Activated naive CD4-positive, alpha-beta T cell treated with anti-CD3 and anti-CD28 coated beads, Interleukin-2, amount 50 U/mL, for 72 hours (primary cell): ENCODE measurements around the gene ZNF547. TPM values are rescaled to one million over a fixed set of nuclear protein-coding genes. Genes with fewer than 3 reads are reported as not detected.
A peak's percentile ranks its signal among the peaks of the same experiment; 100 is the strongest.

Experiments
- ATAC-seq, 2 donors: fragments of 150-1000 bp; cut with Tn5 transposase; 2 replicates each; pipeline ENCODE4 v1.10.0; 2021; ENCODE audit warnings: mild to moderate bottlenecking in 2 of 2, moderate library complexity in 2 of 2
- DNase-seq, 2 donors: peaks; one replicate each; pipeline ENCODE4 v3.0.0; 2021 to 2022; ENCODE audit warnings: low spot score in 2 of 2
- H3K27ac Mint-ChIP-seq, 2 donors: one replicate each; pipeline ENCODE4 v1.8.0; 2022; ENCODE audit warnings: mild to moderate bottlenecking in 2 of 2, mixed read lengths in 2 of 2
- H3K36me3 Mint-ChIP-seq, 2 donors: one replicate each; pipeline ENCODE4 v1.8.0; 2022; ENCODE audit warnings: mixed read lengths in 2 of 2
- H3K9me3 Mint-ChIP-seq, 2 donors: one replicate each; pipeline ENCODE4 v1.8.0; 2022; ENCODE audit warnings: mixed read lengths in 2 of 2
- total RNA-seq, 2 donors: library from RNA; stranded (reverse); gene quantifications; one replicate each; pipeline ENCODE4 v1.2.3, GENCODE V29; 2022

Gene ZNF547
- 1 to 10 TPM in 1 of 2 donors, under 1 TPM in 1; 0.61 to 2.7 TPM for total RNA-seq

DNA sequence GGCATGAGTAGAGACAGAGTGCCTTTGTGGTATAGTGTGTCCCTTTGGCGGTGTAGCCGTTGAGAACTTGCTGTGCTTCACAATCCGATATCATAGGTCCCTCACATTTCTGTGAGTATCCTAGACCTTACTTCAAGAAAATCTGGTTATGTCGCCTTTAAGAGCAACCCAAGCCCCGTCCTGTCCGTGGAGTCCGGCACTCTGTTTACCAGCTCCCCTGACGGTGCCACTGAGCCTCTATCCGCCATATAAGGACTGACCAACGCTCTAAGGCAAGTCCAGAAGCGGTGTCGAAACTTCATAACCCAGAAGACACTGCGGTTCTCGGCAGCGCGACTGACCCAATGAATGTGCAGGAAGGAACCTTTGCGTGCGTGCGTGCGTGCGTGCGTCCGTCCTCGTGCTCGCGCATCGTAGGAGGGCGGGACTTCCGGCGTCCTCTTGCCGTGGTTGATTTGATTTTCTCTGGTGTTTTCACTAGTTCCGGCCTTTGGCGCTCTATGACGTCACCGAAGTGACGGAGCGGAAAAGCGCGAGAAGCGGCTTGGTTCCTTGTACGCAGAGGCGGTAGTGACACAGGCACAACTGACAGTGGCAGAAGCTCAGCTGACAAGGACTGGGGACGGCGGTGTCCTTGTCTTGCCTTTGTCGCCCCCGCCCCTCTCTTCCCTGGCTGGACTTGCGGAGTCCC lies at the start of gene ZNF547, which contains the start of gene TRAPPC2B:
Gene ZNF547 (plus strand): TSS at position 555 of the 691 bp plus-strand sequence. CDS start 5,005 bp downstream, outside the sequence.
Gene TRAPPC2B (plus strand): TSS at position 555 of the 691 bp plus-strand sequence. CDS start 1,283 bp downstream, outside the sequence.
- peaks cover 24 to 34% of the 10 kb centered on the region in 2 donors for H3K9me3 Mint-ChIP-seq
- DNase-seq (peak; percentile 90 to 97), ATAC-seq (peak; percentile 95 to 97)
- peak within 1 kb of the TSS; percentile 90 to 92 for H3K27ac Mint-ChIP-seq
- peaks cover 49 to 66% of the 10 kb centered on the region in 2 donors for H3K36me3 Mint-ChIP-seq

DNA sequence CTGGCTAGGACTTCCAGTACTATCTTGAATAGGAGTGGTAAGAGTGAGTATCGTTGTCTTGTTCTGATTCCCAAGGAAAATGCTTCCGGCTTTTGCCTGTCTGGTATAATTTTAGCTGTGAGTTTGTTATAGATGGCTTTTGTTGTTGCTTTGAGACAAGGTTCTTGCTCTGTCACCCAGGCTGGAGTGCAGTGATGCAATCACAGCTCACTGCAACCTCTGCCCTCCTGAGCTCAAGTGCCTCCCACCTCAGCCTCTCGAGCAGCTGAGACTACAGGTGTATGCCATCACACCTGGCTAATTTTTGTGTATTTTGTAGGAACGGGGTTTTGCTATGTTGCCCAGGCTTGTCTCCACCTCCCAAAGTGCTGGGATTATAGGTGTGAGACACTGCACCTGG lies 49.2 kb upstream of the ZNF547 start:
- DNase-seq (no peak), ATAC-seq (no peak)
- H3K27ac Mint-ChIP-seq: no peak overlapping the region
- peaks cover 39 to 43% of the 10 kb centered on the region in 2 donors for H3K36me3 Mint-ChIP-seq
- peaks cover 34 to 49% of the 10 kb centered on the region in 2 donors for H3K9me3 Mint-ChIP-seq

DNA sequence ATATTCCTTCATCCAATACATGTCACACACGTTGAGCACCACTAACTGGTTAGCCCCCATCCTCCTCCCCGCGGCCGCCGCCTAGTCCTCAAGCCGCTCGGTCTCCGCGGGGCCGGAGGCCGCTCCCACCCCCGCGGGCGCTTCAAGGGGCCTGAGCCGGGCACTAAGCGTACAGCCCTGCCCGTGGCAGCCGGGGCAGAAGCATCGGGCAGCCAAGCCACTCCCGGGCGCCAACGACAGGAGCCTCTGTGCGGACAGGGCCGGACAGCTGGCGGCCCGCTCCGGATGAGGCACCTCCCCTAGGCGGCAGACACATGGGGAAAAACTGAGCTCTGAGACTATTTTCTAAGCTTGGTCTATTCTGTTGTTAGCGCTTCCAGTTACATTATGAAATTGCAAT lies 45.8 kb upstream of the ZNF547 start:
- DNase-seq: no peak
- Mint-ChIP-seq H3K27ac (no peak overlapping the region), H3K36me3 (peaks cover 58 to 66% of the 10 kb centered on the region in 2 donors), H3K9me3 (peaks cover 31 to 37% of the 10 kb centered on the region in 2 donors)
- ATAC-seq: no peak

DNA sequence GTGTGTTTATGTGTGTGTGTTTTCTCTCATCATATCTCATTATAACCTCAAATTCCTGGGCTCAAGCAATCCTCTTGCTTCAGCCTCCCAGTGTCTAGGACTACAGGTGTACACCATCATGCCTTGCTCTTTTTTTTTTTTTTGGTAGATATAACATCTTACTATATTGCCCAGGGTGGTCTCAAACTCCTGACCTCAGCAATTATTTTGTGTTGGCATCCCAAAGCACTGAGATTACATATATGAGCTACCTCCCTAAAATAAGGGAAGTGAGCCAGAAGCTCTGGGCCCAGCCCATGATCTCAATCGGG lies 43.5 kb upstream of the ZNF547 start:
- H3K9me3 Mint-ChIP-seq: peaks cover 27 to 36% of the 10 kb centered on the region in 2 donors
- ATAC-seq: peak in 1 of 2 donors; percentile 1

DNA sequence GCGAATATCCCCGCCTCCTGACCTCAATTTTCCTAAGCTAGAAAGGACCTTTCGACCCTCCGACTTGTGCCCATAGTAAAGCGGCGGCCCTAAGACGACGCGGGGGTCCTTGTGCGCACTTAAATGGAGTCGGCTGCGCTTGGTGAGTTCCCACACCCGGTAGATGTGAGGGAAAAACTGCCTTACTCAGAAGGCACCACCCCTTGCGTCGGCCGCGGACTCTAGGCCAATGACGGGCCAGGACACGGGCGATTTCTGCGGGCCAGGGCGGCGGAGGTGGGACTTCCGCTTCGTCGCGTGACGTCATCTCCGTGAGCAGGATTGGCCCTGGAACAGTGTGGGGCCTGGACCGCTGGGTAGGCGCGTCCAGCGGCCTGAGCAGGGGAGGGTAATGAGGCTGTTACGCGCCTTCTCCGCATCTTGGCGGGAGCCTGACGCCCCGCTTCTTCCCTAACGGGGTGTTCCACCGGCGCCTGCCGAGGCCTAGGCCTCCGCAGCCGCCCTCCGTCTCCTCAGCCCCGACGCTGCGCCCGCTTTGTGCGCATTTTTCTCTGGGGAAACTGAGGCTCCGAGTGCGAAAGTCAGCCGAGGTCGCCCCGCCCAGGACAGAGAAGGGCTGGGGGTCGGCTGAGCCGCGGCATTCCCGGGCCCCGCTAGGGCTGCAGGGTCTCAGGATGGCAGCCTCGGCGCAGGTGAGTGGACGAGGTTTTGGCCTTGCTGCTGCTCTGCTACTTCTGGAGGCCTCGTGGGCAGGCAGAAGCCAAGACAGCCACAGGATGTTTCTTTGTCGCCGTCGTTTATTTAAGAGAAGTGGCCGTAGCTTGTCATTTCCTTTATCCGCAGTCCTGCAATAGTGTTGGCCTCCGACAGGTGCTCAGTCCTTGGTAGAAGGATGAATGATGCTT lies 42.9 kb upstream of the ZNF547 start, which contains the start of gene ZNF543:
Gene ZNF543 (plus strand): TSS at position 293 of the 905 bp plus-strand sequence. CDS start 382 bp downstream, at position 675.
- Mint-ChIP-seq H3K27ac (peak within 1 kb of the TSS; percentile 77 to 92), H3K36me3 (peaks cover 70 to 78% of the 10 kb centered on the region in 2 donors), H3K9me3 (peaks cover 26 to 33% of the 10 kb centered on the region in 2 donors)
- ATAC-seq: peak; percentile 99 to 100
- peak; percentile 87 to 93 for DNase-seq

More for the DNA sequence above, 43.5 kb upstream of the ZNF547 start:
- no peak for DNase-seq
- H3K36me3 Mint-ChIP-seq: peaks cover 70 to 78% of the 10 kb centered on the region in 2 donors
- peak overlapping the region; percentile 77 to 92 for H3K27ac Mint-ChIP-seq

DNA sequence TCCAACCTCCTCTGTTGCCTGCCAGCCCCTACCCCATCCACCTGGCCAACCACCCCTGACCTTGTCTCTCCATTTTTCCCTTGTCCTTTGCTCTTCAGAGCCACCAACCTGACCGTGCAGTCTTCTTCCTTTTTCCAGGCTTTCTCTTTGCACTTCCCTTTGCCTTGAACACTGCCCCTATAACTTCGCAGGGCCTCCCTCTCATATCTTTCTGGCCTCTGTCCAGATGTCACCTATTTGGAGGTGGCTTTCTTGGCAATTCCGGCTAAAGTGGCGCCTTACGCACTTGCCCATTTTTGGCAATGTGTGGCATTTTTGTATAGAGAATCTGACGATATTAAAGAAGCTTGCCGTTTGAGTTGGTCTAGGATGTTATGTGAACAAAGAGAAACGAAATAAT lies 42.2 kb upstream of the ZNF547 start:
- Mint-ChIP-seq H3K36me3 (peaks cover 70 to 78% of the 10 kb centered on the region in 2 donors), H3K27ac (peak overlapping the region; percentile 77 to 92), H3K9me3 (peaks cover 19 to 26% of the 10 kb centered on the region in 2 donors)
- no peak for ATAC-seq
- DNase-seq: no peak

DNA sequence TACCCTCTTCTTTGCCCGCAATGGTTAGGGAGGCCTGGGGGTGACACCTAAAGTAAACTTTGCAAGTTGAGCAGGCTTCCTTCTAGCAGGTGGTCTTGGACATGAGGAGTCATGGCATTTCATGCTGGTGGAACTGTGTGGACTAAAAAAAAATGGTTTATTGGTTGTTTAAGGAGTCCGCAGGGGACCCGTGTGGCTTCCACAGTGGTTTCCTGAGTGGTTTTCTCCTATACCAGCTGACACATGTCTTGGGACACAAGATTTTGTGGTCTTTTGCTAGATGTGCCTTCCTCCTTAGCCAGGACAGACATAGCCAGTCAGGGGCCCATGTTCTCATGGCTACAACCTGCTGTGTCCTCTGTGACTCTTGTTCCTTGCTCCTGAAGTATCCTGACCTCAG lies 41.6 kb upstream of the ZNF547 start:
- Mint-ChIP-seq H3K27ac (no peak overlapping the region), H3K36me3 (peaks cover 70 to 79% of the 10 kb centered on the region in 2 donors), H3K9me3 (peaks cover 14 to 25% of the 10 kb centered on the region in 2 donors)
- DNase-seq (no peak), ATAC-seq (no peak)

DNA sequence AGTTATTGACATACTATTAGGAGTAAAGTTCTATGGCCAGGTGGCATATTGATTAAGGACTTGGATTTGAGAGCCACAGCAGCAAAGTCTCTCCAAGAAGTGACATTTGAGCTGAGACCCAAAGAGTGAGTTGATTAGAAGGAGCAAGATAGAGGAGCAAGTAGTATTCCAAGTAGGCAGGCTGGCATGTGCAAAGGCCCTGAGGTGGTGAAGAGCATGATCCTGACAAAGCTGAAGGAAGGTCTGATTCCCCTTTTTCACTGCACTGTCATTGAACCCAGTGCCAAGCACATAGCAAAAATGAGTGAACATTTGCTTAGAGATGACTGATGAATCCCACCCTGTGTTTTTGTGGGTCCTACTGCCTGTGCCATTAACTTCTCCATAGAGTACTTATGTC lies 38.4 kb upstream of the ZNF547 start:
- Mint-ChIP-seq H3K36me3 (peaks cover 97% of the 10 kb centered on the region in 2 donors), H3K27ac (no peak overlapping the region), H3K9me3 (peaks cover 20 to 27% of the 10 kb centered on the region in 2 donors)
- ATAC-seq (no peak), DNase-seq (no peak)

DNA sequence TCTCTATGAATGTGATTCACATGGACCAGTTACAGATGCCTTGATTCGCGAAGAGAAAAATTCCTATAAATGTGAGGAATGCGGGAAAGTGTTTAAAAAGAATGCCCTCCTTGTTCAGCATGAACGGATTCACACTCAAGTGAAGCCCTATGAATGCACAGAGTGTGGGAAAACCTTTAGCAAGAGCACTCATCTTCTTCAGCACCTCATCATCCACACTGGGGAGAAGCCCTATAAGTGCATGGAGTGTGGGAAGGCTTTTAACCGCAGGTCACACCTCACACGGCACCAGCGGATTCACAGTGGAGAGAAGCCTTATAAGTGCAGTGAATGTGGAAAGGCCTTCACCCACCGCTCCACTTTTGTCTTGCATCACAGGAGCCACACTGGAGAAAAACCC lies 35.4 kb upstream of the ZNF547 start:
- H3K27ac Mint-ChIP-seq: no peak overlapping the region
- peaks cover 77 to 85% of the 10 kb centered on the region in 2 donors for H3K36me3 Mint-ChIP-seq
- no peak for DNase-seq
- ATAC-seq: no peak
- peaks cover 17% of the 10 kb centered on the region in 2 donors for H3K9me3 Mint-ChIP-seq

DNA sequence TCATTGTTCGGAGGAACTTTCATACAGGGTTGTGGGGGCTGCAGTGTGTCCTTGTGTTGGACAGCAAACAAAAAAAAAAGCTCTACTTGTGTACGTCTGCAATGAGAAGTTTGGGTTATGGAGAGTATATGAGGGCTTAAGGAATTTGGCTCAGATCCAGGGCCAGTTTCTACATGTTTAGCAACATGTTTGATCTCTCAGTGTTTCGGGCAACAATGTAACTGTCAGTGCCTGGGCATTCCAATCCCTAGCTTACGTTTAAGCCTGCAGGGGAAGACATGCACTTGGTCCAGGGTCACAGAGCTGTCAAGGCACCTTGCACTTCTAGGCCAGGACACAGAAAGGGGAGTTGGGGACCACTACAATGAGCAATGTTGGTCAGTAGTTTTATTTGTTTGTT lies 29.2 kb upstream of the ZNF547 start:
- ATAC-seq (no peak), DNase-seq (no peak)
- H3K9me3 Mint-ChIP-seq: peaks cover 14 to 40% of the 10 kb centered on the region in 2 donors

DNA sequence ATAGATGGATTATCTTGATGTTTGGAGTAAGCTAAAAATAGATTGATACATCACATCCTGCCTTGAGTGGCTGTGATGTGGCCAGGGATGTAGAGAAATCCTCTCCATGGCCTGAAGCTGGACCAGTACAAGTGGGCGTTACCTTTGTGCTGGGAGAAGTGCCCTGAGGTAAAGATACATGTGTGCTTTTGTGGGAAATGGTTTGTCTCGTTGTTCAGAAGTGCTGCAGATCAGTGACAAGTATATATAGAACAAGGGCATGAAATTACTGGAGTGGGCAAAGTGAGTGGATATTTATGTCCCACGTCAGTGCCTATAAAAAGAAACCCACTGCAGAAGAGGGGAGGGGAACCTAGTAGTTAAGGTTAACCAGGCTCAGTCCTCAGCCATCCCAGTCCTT lies 24.5 kb upstream of the ZNF547 start:
- no peak overlapping the region for H3K27ac Mint-ChIP-seq
- no peak for ATAC-seq
- H3K36me3 Mint-ChIP-seq: peaks cover 24 to 36% of the 10 kb centered on the region in 2 donors
- DNase-seq: no peak
- peaks cover 19 to 45% of the 10 kb centered on the region in 2 donors for H3K9me3 Mint-ChIP-seq

More for the DNA sequence above, 29.2 kb upstream of the ZNF547 start:
- Mint-ChIP-seq H3K36me3 (peaks cover 35 to 55% of the 10 kb centered on the region in 2 donors), H3K27ac (no peak overlapping the region)

DNA sequence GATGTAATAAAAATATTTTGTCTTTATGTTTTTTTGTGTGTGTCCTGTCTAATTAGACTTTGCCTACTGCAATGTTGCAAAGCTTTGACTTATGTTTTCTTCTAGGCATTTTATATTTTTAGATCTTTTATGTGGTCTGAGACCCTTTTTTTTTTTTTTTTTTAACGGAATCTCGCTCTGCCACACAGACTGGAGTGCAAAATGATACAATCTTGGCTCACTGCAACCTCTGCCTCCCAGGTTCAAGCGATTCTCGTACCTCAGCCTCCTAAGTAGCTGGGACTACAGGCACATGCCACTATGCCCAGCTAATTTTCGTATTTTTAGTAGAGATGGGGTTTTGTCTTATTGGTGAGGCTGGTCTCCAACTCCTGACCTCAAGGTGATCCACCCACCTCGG lies 20.8 kb upstream of the ZNF547 start:
- H3K9me3 Mint-ChIP-seq: peaks cover 10 to 38% of the 10 kb centered on the region in 2 donors
- H3K36me3 Mint-ChIP-seq: peaks cover 20 to 21% of the 10 kb centered on the region in 2 donors
- no peak for ATAC-seq
- H3K27ac Mint-ChIP-seq: no peak overlapping the region
- no peak for DNase-seq

DNA sequence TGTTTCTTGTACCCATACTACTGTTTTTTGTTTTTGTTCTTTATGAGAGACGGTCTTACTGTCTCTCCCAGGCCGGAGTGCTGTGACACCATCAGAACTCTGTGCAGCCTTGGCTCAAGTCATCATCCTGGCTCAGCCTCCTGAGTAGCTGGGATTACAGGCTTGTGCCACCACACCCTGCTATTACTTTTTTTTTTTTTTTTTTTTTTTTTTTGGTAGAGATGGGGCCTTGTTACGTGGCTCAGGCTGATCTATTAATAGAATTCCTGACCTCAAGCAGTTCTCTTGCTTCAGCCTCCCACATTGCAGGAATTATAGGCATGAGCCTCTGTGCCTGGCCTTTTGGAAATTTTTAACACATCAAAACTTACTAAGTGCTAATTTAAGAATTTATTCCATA lies 15.2 kb upstream of the ZNF547 start:
- Mint-ChIP-seq H3K36me3 (peaks cover 38 to 40% of the 10 kb centered on the region in 2 donors), H3K9me3 (peaks cover 13 to 31% of the 10 kb centered on the region in 2 donors), H3K27ac (no peak overlapping the region)
- ATAC-seq: no peak
- DNase-seq: no peak

DNA sequence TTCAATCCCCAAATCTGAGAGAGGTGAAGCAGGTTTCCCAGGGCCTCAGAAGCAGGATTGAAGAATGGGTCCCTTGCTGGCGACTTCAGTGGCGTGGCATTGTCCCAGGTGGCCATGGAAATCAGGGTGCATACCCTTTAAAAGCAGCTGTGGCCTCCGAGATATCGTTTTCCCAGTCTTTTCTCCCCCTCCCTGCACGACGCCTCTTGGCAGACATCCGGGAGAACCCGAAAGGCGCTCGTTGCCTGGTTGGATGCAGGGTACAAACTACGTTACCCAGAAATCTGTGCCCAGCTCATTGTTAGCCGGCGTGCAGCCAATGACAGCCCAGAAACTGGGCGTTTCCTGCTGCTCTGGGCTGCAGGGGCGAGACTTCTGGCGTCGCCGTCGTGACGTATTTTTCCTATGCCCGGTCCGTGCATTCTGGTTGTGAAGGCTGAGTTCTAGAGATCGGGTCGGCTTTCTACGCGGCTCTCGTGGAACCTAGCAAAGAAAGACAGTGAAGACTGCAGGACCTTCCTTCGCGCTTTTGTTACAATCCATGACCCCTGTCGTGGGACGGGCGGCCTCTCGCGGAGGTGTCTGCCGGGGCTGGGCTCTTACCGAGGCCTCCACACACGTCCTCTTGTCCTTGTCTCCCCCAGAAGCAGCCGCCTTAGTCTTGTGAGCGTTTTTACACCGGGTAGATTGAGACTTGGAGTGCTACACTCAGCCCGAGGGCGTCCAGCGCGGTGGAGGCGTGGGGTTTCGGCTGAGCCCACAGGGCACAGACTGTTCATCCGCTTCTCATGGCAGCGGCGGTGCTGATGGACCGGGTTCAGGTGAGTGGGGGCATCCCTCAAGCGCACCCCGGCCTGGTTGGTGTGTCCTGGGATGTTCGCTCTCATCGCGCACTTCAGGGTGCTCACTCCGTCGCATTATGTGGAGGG lies 12.2 kb upstream of the ZNF547 start, which contains the start of gene ZNF304:
Gene ZNF304 (plus strand): TSS at position 395 of the 929 bp plus-strand sequence. CDS start 394 bp downstream, at position 789.
- H3K27ac Mint-ChIP-seq: peak within 1 kb of the TSS; percentile 92 to 98
- ATAC-seq (peak; percentile 100), DNase-seq (peak; percentile 73 to 77)
- H3K36me3 Mint-ChIP-seq: peaks cover 64 to 65% of the 10 kb centered on the region in 2 donors
- H3K9me3 Mint-ChIP-seq: peaks cover 30 to 41% of the 10 kb centered on the region in 2 donors

DNA sequence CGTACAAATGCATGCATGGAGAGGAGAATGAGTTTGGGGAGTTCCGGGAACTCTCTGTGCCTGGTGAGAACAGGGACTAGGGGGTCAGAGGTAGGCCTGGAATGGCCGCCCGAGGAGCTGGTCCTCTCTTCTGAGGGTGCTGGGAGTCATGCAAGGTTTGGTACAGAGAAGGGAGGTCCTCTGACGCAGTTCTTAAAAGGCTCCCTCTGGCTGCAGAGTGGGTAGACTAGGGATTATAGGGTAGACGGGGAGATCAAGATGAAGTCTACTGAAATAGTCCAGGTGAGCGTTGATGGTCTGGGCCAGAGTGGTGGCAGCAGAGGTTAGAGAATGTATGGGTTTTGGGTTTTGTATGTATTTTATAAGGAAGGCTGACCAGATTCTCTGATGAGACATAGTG lies 11.5 kb upstream of the ZNF547 start:
- Mint-ChIP-seq H3K36me3 (peaks cover 66 to 72% of the 10 kb centered on the region in 2 donors), H3K9me3 (peaks cover 37 to 47% of the 10 kb centered on the region in 2 donors), H3K27ac (peak overlapping the region; percentile 92 to 98)
- no peak for ATAC-seq
- no peak for DNase-seq

DNA sequence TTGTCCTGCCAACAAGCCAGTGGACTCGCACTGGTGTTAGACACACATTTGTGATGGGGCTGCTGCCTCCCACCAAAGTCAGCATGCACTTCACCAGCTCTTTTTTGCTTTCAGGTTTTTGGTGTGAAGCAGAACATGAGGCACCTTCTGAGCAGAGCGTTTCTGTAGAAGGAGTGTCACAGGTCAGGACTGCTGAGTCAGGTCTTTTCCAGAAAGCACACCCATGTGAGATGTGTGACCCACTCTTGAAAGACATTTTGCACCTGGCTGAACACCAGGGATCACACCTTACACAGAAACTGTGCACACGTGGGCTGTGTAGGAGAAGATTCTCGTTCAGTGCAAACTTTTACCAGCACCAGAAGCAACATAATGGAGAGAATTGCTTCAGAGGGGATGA lies 7.4 kb upstream of the ZNF547 start:
- ATAC-seq (no peak), DNase-seq (no peak)
- Mint-ChIP-seq H3K36me3 (peaks cover 85 to 90% of the 10 kb centered on the region in 2 donors), H3K27ac (peak overlapping the region in 1 of 2 donors; percentile 68), H3K9me3 (peaks cover 51 to 59% of the 10 kb centered on the region in 2 donors)
